Stomach smooth muscle (tissue), 2 donors: ENCODE data around the gene C19orf25.

Source experiments
- H3K27ac ChIP-seq: one replicate; pipeline ENCODE4 v1.7.0; 2013; ENCODE audit warnings: mild to moderate bottlenecking, low read length, inconsistent platforms
- H3K27me3 ChIP-seq, 2 donors: one replicate each; pipeline ENCODE4 v1.7.0; 2013; ENCODE audit warnings: low read length in 2 of 2; ENCODE audit not compliant: insufficient read depth in 2 of 2, control insufficient read depth in 1 of 2
- H3K36me3 ChIP-seq, 2 donors: one replicate each; pipeline ENCODE4 v1.7.0; 2013; ENCODE audit warnings: low read length in 2 of 2; ENCODE audit not compliant: control insufficient read depth in 2 of 2, insufficient read depth in 2 of 2
- H3K4me1 ChIP-seq: one replicate; pipeline ENCODE4 v1.7.0; 2013; ENCODE audit warnings: low read length; ENCODE audit not compliant: control insufficient read depth, insufficient read depth
- H3K4me3 ChIP-seq, 2 donors: one replicate each; pipeline ENCODE4 v1.7.0; 2013; ENCODE audit warnings: low read length in 2 of 2
- H3K9ac ChIP-seq, 2 donors: one replicate each; pipeline ENCODE4 v1.7.0; 2013; ENCODE audit warnings: low read length in 2 of 2, mild to moderate bottlenecking in 1 of 2
- H3K9me3 ChIP-seq, 2 donors: one replicate each; pipeline ENCODE4 v1.7.0; 2013; ENCODE audit warnings: low read length in 2 of 2; ENCODE audit not compliant: control insufficient read depth in 2 of 2
- donor health status: healthy.
- donor health status: Pancreatic carcinoma.

C19orf25 gene

GRCh38 chr19:1478934-1479707 lies at the start of gene C19orf25:
Gene C19orf25, minus strand, starts transcription at chr19:1479215. Its CDS starts 312 bp downstream, at chr19:1478903.
- Histone ChIP-seq H3K36me3 (peaks cover 4% of the 10 kb centered on the region in 2 donors), H3K27ac (peak within 1 kb of the TSS; percentile 37), H3K4me3 (peak within 1 kb of the TSS; percentile 88 to 90), H3K27me3 (no peaks in the 10 kb centered on the region), H3K9ac (peak within 1 kb of the TSS; percentile 55 to 64), H3K4me1 (peaks cover 18% of the 10 kb centered on the region), H3K9me3 (no peaks in the 10 kb centered on the region)

- no peak overlapping the region for H3K27ac ChIP-seq
- no peaks in the 10 kb centered on the region for H3K36me3 ChIP-seq
- no peaks in the 10 kb centered on the region for H3K9me3 ChIP-seq
- H3K4me1 ChIP-seq: peaks cover 6% of the 10 kb centered on the region
- no peak overlapping the region for H3K9ac ChIP-seq
- H3K4me3 ChIP-seq: no peak overlapping the region
- peaks cover 45 to 47% of the 10 kb centered on the region in 2 donors for H3K27me3 ChIP-seq
Observed at GRCh38 chr19:1527650-1528309, 48.8 kb upstream of the C19orf25 start.

- H3K4me3 ChIP-seq: no peak overlapping the region
- H3K9ac ChIP-seq: no peak overlapping the region
- H3K4me1 ChIP-seq: peaks cover 6% of the 10 kb centered on the region
- H3K36me3 ChIP-seq: no peaks in the 10 kb centered on the region
- H3K27me3 ChIP-seq: peaks cover 45 to 47% of the 10 kb centered on the region in 2 donors
- no peak overlapping the region for H3K27ac ChIP-seq
- no peaks in the 10 kb centered on the region for H3K9me3 ChIP-seq
Observed at GRCh38 chr19:1526979-1527649, 48.1 kb upstream of the C19orf25 start.

- no peak overlapping the region for H3K27ac ChIP-seq
- H3K9ac ChIP-seq: no peak overlapping the region
- H3K36me3 ChIP-seq: no peaks in the 10 kb centered on the region
- no peak overlapping the region for H3K4me3 ChIP-seq
- peaks cover 6% of the 10 kb centered on the region for H3K4me1 ChIP-seq
- no peaks in the 10 kb centered on the region for H3K9me3 ChIP-seq
- H3K27me3 ChIP-seq: peaks cover 41 to 45% of the 10 kb centered on the region in 2 donors
Observed at GRCh38 chr19:1526066-1526778, 47.2 kb upstream of the C19orf25 start.

GRCh38 chr19:1525343-1525742 lies 46.3 kb upstream of the C19orf25 start:
- Histone ChIP-seq H3K27me3 (peaks cover 41 to 45% of the 10 kb centered on the region in 2 donors), H3K27ac (no peak overlapping the region), H3K9ac (no peak overlapping the region), H3K4me1 (peaks cover 6% of the 10 kb centered on the region), H3K36me3 (no peaks in the 10 kb centered on the region), H3K9me3 (no peaks in the 10 kb centered on the region), H3K4me3 (no peak overlapping the region)

GRCh38 chr19:1524972-1525325 lies 45.9 kb upstream of the C19orf25 start:
- peaks cover 6% of the 10 kb centered on the region for H3K4me1 ChIP-seq
- H3K4me3 ChIP-seq: no peak overlapping the region
- no peaks in the 10 kb centered on the region for H3K9me3 ChIP-seq
- no peak overlapping the region for H3K27ac ChIP-seq
- H3K27me3 ChIP-seq: peaks cover 41 to 43% of the 10 kb centered on the region in 2 donors
- H3K9ac ChIP-seq: no peak overlapping the region
- no peaks in the 10 kb centered on the region for H3K36me3 ChIP-seq

GRCh38 chr19:1524287-1524971 lies 45.4 kb upstream of the C19orf25 start:
- Histone ChIP-seq H3K9me3 (no peaks in the 10 kb centered on the region), H3K27me3 (peaks cover 40 to 41% of the 10 kb centered on the region in 2 donors), H3K27ac (no peak overlapping the region), H3K4me1 (peaks cover 6% of the 10 kb centered on the region), H3K9ac (no peak overlapping the region), H3K36me3 (no peaks in the 10 kb centered on the region), H3K4me3 (no peak overlapping the region)

- Histone ChIP-seq H3K4me3 (no peak within 1 kb of the TSS), H3K9ac (no peak within 1 kb of the TSS), H3K27me3 (peaks cover 36 to 38% of the 10 kb centered on the region in 2 donors), H3K36me3 (no peaks in the 10 kb centered on the region), H3K27ac (no peak within 1 kb of the TSS), H3K4me1 (peaks cover 6% of the 10 kb centered on the region), H3K9me3 (no peaks in the 10 kb centered on the region)
Observed at GRCh38 chr19:1523412-1524286, 44.6 kb upstream of the C19orf25 start, which contains the start of gene PLK5. Gene PLK5, plus strand, starts transcription at chr19:1524077. Its CDS starts 2,920 bp downstream, at chr19:1526997.

- H3K9ac ChIP-seq: no peak overlapping the region
- no peak overlapping the region for H3K4me3 ChIP-seq
- peaks cover 9% of the 10 kb centered on the region for H3K4me1 ChIP-seq
- no peaks in the 10 kb centered on the region for H3K36me3 ChIP-seq
- H3K9me3 ChIP-seq: no peaks in the 10 kb centered on the region
- peaks cover 36 to 40% of the 10 kb centered on the region in 2 donors for H3K27me3 ChIP-seq
- H3K27ac ChIP-seq: no peak overlapping the region
Observed at GRCh38 chr19:1522838-1523237, 43.8 kb upstream of the C19orf25 start.
